NCI-H1694 (cell line): Measurements from ENCODE around the gene SLC17A2.

ENCODE experiments used
- DNase-seq: peaks from one replicate; lab custom pipeline; 2025; lab: John Stamatoyannopoulos, UW

Gene SLC17A2, protein sequence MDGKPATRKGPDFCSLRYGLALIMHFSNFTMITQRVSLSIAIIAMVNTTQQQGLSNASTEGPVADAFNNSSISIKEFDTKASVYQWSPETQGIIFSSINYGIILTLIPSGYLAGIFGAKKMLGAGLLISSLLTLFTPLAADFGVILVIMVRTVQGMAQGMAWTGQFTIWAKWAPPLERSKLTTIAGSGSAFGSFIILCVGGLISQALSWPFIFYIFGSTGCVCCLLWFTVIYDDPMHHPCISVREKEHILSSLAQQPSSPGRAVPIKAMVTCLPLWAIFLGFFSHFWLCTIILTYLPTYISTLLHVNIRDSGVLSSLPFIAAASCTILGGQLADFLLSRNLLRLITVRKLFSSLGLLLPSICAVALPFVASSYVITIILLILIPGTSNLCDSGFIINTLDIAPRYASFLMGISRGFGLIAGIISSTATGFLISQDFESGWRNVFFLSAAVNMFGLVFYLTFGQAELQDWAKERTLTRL

DNA sequence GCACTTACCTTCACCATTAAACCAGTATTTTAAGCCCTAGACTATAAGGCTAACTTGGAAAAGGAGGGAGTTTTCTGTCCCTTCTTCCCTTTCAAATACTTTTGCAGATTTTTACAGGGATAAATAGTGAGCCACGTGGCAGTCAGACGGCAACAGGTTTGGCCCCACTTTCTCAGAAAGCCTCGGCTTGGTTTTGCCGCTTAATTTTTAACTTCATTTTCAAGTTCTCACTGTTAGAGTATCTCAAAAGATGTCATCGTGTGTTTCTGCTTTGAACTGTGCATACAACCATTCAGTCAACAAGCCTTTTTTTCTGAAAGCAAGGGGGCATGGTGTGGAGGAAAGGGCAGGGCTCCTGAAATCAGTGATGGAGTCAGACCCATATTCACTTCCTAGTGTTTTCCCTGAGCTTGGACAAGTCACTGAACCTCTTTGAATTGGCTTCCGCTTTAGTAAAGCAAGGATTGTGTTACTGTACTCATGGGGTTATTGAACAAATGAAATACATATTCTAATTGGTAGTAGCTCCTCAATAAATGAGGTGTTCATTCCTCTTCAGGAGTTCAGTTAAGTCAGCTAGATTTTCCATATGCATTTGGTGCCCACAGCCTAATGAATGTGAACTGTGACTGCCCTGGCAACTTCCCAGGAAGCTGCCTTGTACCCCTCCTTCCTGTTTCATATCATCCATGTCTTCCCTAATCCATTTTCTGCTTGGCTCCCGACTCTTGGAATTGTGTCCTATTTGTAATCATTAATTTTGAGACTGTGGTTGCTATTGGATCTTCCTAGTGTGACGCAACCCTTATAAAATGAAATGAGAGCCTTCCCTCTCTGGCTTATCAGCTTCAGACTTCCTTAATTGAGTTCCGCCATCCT is at the start of gene SLC17A2:
Gene SLC17A2 (minus strand): TSS at position 160 of the 879 bp plus-strand sequence. CDS start 4,895 bp downstream, outside the sequence.
- no peak for DNase-seq

DNA sequence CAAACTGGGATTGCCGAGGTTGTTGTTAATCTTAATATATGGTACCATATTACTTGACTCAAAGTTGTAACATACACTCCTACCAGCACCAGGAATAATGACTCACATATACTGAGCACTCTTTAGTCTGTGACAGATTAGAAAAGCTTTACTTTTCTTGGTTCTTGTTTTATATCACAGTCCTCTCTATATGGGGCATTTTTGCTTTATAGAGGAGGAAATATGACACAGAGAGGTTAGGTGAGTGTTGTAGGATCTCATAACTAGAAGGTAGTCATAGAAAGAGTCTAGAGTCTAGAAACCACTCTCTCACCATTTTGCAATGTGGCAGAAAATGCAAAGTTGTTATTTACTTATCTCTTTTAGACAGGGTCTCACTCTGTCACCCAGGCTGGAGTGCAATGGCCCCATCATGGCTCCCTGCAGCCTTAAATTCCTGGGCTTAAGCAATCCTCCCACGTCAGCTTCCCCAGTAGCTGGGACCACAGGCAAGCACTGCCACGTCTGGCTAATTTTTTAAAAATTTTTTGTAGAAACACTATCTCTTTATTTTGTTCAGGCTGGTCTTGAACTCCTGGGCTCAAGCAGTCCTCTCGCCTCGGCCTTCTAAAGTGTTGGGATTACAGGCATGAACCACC is 45.6 kb upstream of the SLC17A2 start:
- DNase-seq = no peak

DNA sequence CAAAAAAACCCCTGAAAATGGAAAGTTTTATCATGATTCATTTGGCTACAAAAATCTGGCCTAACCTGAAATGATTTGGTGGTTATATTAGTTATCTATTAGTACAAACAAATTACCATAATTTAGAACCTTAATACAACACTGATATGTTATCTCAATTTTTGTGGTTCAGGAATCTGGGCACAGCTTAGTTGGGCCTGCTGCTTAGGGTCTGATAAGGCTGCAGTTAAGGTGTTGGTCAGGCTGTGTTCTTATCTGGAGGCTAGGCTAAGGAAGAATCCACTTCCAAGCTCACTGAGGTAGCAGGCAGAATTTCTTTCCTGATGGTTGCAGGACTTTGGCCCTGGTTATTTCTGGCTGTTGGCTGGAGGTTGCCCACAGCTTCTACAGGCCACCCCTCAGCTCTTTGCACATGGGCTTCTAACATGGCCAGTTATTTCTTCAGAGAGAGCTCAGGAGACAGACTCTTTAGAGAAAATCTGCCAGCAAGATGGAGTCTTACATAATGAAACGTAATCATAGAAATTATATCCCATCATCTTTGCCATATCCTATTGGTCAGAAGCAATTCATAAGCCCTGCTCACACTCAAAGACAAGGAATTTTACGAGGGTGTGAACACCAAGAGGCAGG is 43.5 kb upstream of the SLC17A2 start:
- DNase-seq = no peak

DNA sequence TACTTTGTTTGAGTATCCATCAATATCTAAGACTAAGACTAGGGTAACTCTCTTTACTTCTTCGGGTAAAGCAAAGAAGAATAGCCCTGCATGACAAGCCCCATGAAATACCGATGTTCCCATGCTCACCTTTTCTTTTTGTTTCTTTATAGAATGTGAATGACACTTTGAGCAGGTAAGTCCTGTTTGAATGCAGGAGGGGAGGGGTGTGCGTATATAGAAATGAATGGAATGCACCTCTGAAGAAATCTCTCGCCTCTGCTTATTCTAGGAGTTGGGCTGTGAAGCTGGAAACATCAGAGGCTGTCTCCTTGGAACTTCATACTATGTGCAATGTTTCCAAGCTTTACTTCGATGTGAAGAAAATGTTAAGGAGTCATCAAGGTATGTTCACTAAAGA is 42.4 kb upstream of the SLC17A2 start:
- DNase-seq = no peak

DNA sequence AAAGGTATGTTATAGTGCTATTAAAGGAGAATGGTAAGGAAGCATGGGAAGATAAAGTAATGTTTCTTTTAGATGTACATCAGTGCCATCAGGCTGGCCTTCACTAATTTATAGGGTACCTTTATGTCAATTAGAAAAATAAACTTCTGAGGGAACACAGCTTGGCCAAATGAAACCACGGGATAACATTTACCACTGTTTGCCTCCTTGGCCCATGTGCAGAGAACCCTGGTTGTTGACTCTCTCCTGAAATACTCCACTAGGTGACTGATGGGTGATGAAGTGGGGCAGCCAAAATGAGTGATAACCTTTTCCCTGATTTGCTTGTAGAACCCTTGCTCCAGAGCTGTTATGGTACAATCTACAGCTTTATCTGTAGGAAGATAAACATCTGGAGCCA is 41.6 kb upstream of the SLC17A2 start:
- no peak for DNase-seq

DNA sequence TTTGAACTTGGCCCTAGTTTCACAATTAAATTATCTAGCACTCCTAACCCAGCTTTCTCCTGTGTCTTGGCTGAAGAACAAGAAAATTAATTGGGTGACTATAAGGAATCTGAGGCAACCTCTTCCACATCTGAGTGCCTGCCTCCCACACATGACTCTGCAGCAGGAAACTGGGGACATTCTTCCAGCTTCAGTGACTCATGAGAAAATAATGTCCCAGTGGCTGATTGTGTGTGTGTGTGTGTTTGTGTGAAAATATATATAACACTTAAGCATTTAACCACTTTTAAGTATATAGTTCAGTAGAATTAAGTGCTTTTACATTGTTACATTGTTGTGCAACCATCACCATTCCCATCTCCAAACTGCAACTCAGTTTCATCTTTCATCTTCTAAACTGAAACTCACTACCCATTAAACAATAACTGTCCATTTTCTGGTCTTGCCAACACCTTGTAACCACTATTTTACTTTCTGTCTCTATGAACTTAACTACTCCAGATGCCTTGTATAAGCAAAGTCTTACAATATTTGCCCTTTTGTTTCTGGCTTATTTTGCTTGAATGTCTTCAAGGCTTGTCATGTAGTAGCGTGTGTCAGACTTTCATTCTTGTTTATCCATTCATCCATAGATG is 40.8 kb upstream of the SLC17A2 start:
- DNase-seq = no peak

DNA sequence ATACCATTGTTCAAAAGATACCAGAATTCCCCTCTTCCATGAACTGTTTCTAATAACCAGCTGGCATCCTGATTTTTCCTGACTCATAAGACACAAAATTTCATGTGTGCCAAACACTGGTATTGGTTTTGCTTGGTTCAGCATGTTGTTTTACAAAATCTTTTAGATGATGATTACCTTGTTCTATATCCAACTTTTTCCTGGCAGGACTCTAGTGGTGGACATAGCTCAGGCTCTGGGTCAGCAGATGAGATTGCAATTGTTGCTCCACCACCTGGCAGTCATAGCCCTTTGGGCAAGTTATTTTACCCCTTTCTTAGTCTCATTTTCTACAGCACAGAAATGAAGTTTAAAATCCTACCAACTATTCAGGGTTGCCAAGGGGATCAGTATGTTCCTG is 38.3 kb upstream of the SLC17A2 start:
- no peak for DNase-seq

DNA sequence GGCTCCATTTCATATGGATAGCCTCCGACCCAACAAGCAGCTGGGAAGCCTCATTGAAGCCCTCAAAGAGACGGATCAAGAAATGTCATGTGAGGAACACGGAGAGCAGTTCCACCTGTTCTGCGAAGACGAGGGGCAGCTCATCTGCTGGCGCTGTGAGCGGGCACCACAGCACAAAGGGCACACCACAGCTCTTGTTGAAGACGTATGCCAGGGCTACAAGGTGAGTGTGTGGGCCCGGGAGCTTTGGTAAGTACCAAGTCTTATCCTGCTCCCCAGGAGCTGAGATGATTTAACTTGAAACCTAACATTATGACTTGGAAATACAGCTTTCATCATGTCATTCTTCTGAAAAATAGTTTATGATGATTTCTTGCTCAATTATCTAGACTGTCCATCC is 36.2 kb upstream of the SLC17A2 start:
- no peak for DNase-seq

DNA sequence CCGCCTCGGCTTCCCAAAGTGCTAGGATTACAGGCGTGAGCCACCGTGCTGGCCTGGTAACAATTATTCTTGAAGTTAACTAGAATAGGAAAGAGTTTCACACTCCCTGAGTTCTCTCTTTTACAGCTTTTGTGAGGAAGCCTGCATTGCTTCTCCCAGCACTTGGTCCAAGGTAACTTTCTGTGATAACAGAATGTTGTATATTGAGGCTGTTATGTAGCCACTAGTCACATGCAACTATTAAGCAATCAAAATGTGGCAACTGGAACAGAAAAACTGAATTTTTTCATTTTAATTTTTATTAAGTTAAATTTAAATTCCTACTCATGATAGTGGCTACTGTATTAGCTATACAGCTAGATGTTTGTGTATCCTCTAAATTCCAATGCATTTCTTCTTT is 34.6 kb upstream of the SLC17A2 start:
- no peak for DNase-seq

DNA sequence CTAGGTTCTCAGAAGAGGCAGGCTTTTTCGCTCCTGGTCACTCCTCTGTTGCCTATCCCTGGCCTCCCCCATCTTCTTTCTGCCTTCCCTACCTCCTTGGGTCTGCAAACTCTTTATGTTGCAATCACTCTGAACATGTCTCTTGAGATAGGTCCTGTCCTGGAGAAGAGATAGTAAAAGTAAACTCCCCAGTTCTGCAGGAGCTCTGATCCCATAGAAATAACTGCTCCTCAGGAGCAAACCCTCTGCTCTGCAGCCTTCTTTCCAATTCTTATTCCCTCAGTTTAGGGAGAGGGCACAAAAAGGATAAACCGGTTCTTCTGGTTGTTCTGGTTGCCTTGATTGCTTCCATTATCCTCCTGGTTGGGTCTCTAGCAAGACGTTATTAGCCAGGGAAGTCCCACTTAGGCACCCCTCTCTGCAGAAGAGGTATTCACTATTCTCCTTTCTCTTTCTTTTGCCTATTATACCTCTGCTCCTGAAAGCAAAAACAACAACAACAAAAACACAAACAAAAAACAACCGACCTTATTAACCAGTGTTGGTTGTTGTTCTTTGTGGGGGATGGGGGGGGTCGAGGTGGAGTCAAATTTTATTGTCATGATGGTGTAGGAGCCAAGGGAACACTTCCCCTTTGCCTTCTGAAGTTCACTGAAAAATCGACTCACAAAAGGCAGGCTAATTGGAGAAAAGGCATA is 33.1 kb upstream of the SLC17A2 start:
- no peak for DNase-seq

DNA sequence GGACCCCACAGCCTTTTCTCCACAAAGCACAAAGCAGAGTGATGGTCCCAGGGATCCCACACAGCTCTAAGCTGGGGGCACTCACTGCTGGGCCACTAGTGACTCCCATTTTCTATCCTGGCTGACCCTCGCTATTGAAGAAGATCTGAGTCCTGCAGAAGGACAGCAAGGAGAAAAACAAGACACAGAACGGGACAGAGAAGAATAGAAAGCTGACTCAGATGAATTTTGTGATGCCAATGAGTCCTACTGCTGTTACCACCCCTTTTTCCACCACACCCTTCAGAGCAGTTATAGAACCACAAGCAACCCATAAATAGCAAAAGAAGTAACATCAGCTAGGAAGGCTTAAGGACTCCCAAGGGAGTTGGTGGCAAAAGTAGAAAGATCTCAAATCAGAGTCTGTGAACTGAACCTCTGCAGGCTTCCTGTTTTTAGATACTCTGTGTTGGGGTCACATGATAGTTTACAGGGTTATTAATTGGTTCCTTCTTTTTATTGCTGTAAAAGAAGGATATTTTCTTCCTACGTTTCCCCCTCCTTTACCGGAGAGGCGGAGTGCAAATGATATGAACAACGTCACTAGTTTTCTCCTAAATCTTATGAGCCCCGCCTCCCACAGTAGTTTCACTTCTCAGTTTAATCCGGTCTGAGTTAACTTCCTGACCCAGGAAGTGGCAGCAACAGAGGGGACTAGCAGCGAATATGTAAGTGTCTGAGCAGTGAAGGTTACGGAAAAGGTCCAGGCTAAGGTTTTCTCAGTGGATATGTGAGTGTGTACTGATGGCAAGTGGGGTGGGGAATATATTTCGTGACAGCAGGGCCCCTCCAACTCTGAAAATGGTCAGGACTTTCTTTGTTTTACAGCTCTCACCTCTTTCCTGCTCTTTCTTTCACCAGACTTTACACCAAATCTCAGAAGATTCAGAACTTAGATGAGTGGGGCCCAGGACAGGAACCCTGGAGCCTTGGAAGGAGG is 31.9 kb upstream of the SLC17A2 start, which contains the start of gene TRIM38:
Gene TRIM38 (plus strand): TSS at position 654 of the 979 bp plus-strand sequence. CDS start 3,721 bp downstream, outside the sequence.
- DNase-seq = no peak

DNA sequence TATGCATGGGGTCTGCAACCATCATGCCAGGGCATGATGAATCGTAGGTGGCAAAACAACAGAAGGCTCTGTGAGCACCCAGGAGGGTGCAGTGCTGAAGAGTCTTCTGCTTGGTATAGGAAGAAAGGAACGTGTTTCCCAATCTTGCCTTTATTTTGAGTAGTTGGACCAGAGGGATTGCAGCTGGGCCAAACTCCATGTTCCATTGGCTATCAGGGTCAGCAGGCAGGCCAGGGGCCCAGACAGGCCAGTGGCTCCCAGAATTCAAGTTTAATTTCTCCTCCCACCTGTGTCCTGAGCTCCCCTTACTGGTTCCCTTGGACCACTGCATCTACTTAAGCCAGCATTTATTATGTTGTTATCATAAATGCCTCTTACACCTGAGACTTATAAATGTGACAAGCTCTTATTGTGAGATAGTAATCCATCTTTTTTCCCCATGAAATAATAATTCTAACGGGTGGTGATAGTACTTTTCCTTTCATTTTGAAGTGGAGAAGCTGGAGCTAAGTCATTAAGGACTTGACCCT is 31.2 kb upstream of the SLC17A2 start:
- no peak for DNase-seq

DNA sequence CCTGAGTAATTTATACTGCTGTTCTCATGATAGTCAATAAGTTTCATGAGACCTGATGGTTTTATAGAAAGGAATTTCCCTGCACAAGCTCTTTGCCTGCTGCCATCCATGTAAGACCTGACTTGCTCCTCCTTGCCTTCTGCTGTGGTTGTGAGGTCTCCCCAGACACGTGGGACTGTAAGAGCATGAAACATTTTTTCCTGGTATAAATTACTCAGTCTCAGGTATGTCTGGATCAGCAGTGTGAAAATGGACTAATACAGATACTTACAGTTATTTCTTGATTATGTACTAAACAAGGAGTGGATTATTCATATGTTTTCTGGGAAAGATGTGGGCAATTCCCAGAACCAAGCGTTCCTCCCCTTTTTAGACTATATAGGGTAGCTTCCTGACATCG is 30.2 kb upstream of the SLC17A2 start:
- DNase-seq = no peak

DNA sequence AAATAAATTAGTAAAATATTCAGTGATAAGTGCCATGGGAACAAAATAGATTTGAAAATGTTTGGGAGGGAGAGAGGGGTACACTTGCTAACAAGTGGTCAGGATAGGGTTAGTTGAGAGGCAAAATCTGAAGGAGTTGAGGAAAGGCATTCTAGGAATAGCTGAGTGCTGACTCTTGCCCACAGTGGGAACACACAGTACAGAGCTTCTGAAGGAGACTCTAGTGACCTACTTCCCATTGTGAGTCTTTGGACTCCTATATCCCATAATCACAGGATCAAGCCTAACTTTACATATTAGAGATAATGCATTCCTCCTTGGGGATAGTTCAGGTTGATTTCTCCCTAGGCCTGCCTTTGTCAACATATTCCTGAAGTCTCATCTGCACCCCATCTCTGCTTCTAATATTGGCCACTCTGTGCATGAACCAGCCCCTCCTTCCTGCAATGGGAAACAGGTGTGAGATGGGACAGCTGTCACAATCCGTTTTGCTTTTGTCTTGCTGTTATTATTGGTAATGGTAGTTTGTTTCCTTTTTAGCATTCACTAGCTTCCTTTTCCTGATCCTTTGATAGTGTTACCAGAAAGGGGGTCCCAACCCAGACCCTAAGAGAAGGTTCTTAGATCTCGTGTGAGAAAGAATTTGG is 29.5 kb upstream of the SLC17A2 start:
- no peak for DNase-seq

DNA sequence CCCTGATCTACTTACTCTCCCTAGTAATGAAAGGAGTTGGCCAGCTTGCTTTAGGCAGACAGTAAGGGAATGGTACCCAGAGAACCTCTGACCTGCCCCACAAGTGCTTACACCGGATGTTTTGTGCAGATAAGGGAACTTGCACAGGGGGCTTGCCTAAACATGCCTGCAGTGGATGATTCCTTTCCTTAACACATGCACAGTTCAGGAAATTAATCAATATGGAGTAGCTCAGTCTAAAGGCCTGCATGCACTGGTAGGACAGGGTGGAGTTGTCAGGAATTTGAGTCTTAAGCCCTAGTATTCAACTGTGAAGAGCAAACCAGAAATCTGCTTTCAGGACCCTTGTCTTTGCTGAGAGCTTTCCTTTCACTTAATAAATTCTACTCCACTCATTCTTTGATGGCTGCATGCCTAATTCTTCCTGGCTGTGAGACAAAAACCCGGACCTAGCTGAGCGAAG is 28.2 kb upstream of the SLC17A2 start:
- no peak for DNase-seq

DNA sequence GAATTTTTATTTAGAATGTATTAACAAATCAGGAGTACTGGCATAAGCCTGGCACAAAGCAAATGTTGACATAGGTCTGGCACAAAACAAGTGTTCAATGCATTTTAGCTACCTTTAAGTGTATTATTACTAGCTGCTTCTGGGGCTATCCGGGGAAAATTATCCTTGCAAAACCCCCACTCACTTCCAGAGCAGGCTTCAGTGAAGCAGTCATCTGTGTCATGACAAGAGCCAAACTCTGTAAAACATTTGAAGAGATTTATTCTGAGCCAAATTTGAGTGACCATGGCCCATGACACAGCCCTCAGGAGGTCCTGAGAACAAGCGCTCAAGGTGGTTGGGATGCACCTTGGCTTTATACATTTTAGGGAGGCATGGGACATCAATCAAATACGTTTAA is 25.7 kb upstream of the SLC17A2 start:
- DNase-seq = no peak

DNA sequence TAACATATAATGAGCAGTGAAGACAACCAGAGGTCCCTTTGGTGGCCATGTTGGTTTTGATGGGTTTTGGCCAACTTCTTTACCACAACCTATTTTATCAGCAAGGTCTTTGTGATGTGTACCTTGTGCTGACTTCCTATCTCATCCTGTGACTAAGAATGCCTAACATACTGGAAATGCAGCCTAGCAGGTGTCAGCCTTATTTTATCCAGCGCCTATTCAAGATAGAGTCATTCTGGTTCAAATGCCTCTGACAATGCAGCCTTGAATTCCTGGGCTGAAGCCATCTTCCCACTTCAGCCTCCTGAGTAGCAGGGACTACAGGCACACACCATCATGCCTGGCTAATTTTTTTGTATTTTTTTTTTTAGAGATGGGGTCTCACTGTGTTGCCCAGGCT is 24.3 kb upstream of the SLC17A2 start:
- no peak for DNase-seq

DNA sequence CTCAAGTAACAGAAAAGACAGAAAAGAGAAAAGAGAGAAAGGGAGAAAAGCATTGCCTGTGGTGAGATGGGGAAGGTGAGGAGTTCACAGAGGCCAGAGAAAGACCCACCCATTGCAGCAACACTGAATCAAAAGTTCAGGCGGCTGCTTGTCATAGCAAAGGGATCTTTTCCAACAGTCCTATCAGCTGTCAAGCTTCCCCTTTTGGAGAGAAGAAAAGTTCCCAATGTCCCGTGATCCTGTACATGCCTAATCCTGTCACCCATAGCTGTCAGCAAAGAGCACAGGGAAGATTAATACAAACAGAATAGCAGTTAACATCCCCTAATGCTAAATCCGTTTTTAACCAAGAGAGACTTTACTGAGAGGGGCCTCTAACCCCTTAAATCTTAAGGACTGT is 23.2 kb upstream of the SLC17A2 start:
- no peak for DNase-seq

DNA sequence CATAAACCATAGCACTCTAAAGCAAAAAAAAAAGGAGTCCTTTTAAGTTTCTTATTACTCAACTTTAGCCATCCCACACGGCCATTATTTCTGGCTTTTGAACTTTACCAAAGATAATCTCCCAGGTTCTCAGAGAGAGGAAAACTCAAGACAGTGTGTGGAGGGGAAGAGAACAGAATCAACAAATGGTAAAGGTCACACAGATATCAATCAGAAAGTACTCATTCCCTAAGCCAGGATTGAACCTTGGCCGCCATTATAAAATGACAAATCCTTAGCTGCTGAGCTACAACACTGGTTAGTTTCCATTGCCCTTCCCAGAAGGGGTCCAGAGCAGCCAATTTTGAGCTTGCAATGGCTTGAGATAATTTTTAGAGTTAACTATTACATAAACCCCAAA is 22.0 kb upstream of the SLC17A2 start:
- no peak for DNase-seq
